ENCODE data around the gene TUBGCP6.

Gene TUBGCP6, protein sequence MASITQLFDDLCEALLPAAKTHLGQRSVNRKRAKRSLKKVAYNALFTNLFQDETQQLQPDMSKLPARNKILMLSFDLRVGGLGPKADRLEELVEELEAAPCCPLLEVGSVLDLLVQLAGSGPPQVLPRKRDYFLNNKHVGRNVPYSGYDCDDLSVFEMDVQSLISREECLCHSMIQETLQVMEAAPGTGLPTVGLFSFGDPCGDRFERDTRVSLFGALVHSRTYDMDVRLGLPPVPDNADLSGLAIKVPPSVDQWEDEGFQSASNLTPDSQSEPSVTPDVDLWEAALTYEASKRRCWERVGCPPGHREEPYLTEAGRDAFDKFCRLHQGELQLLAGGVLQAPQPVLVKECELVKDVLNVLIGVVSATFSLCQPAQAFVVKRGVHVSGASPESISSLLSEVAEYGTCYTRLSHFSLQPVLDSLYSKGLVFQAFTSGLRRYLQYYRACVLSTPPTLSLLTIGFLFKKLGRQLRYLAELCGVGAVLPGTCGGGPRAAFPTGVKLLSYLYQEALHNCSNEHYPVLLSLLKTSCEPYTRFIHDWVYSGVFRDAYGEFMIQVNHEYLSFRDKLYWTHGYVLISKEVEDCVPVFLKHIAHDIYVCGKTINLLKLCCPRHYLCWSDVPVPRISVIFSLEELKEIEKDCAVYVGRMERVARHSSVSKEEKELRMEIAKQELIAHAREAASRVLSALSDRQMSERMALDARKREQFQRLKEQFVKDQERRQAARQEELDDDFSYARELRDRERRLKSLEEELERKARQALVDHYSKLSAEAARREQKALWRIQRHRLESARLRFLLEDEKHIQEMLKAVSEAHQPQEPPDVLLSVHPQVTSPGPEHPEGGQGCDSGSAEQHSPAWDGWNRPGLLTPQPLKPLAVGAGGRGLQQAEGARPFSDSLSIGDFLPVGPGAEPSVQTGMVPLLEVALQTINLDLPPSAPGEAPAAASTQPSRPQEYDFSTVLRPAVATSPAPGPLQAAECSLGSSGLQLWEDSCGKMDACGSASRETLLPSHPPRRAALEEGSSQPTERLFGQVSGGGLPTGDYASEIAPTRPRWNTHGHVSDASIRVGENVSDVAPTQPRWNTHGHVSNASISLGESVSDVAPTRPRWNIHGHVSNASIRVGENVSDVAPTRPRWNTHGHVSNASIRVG (N-terminal part only)

DNA sequence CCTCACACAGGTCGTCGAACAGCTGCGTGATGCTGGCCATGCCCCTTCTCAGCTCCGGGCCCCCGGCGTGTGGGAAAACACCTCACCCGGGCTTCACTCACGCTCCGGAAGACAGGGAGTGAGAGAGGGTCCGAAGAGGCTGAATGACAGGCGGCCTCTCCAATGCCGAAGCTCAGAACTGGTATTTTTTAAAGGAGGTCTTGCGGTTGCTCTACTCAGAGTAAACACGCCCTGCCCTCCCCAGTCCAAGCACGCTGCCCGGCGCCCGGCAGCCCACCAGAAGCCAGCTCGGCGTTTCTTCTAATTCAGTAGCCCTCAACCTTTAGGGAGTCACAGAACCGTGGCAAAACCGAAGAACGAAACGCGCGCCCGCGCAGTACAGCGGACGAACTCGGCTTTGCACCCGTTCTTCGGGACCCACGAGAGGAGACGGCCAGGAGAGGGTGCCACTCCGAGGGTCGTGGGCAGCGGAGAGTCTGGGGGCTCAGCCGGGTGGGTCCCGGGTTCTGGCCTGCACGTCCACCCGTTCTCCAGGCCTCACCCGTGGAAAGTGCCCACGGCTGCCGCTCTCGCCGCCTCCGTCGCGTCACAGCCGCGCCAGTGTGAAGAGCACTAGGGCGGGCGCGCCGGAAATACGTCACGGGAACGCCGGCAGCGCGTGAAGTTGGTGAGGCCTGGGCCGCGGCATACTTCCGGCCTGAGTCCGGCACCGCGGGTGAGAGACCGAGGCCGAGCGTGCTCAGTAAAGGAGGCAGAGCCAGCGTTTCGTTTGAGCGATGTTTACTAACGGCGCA lies at the start of gene TUBGCP6:
TSS of gene TUBGCP6 (minus strand) at position 604 of the 794 bp plus-strand sequence. CDS start at position 40, 564 bp downstream.
- peak; percentile 92 to 93 for DNase-seq

DNA sequence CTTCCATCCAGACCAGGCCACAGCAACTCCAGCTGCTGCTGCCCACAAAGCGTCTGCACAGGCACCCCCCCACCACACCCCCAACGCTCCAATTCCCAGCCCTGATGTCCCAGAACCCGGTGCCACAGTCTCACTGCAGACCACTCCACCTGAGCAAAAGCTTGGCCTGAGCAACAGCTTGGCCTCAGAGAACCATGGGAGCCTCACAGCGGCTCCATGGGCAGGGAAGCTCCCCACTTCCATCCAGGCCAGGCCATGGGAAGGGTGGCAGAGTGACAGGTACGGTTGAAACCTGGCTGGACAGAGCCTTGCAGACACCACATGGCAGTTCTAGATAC lies 49.5 kb upstream of the TUBGCP6 start:
- no peak for DNase-seq

- no peak for DNase-seq
These were observed 48.9 kb upstream of the TUBGCP6 start for GRCh38 chr22:50293441-50294318.

GRCh38 chr22:50292643-50293440 lies 48.0 kb upstream of the TUBGCP6 start:
- no peak for DNase-seq

DNA sequence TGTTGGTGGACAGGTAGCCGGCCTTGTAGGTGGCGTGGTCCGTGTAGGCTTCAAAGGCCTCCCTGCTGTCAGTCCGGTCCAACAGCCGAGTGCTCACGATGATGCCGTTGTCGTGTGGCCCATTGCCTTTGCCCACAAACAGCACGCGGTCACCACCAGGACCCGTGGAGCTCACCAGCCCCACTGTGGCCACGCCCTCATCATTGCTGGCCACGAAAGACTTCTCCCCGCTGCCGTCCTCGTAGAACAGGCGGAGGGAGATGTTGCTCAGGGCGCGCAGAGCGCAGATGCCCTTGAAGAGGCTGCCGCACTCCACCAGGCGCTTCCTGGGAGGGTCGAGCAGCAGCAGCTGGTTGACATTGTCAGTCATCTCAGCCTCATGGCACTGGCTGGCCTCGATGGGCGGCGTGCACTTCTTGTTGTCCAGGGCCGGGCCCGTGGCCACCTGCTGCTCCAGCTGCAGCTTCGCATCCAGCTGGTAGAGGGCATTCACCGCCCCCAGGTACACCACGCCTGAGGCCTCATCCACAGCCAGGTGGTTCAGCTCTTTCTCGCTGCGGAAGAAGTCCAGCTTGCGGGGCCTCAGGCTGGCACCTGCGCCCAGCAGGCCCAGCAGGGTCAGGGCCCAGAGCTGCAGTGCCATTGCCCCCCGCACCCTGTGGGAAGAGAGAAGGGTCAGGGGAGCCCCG lies 45.3 kb upstream of the TUBGCP6 start:
- DNase-seq, result no peak

DNA sequence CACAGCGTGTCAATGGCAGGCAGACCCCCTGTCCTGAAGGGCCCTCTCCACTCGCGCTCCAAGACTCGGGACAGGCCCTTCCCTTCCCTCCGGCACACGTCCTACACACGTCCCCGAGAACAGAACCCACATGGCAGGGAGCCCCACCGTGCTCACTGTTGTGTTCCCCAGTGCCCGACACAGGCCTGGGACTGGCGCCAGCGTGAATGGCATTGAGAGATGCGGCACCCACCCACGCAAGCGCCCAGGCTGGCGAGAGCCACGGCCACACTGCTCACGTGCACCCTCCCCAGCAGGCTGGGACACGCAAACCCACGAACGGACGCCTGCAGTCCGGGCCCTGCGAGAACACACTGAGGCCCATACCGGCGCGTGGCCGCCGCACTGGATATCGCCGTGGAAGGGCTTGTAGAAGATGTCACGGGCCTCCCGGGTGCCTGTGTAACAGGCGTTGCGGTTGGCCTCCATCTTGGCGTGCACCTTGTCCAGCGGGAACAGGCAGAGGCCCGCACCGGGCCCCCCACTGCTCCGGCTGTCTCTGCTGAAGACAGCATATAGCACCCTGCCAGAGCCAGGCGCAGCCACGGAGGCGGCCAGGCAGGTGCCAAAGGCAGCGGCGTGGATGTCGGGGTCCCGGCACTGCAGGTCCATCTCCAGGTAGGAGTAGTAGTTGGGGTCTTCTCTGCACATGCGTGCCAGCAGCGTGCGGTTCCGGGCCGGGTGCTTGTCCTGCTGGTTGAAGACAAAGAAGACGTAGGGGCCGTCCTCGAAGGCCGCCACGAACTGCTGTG lies 44.5 kb upstream of the TUBGCP6 start:
- DNase-seq, result no peak

- no peak for DNase-seq
These were observed 42.9 kb upstream of the TUBGCP6 start for GRCh38 chr22:50287731-50288130.

DNA sequence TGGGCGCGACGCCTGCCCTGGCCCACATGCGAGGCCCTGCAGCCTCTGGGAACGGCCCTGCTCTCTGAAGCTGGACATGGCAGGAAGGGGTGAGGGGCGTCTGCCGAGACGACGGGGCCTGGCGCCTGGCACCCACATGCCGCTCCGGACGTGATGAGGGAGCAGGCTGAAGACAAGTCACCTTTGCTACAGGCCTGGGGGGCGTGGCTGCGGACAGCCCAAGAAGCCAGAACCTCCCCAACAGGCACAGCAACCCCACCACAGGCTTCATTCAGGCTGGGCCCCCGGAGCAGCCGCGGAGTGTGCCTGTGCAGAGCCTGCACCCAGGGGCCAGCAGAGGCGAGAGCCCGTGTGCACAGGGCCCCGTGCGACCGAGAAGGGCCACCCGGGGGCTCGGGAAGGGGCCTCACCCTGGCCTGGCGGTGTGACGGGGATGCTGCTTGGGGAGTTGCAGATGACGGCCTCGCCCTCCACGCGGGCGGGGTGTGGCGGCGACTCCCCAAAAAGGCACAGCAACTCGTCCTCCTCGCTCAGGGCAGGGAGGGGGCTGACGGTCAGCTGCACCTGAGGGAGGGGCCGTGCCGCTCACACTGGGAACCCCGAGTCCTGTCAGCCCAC lies 42.0 kb upstream of the TUBGCP6 start:
- DNase-seq, result no peak

- no peak for DNase-seq
These were observed 41.5 kb upstream of the TUBGCP6 start for GRCh38 chr22:50286275-50286674.

- DNase-seq, result no peak
These were observed 40.9 kb upstream of the TUBGCP6 start for GRCh38 chr22:50285568-50286229.

- no peak for DNase-seq
These were observed 39.7 kb upstream of the TUBGCP6 start for GRCh38 chr22:50284479-50284878.

- DNase-seq, result no peak
These were observed 39.0 kb upstream of the TUBGCP6 start for GRCh38 chr22:50283821-50284220.

GRCh38 chr22:50282361-50283155 lies 37.7 kb upstream of the TUBGCP6 start:
- no peak for DNase-seq

DNA sequence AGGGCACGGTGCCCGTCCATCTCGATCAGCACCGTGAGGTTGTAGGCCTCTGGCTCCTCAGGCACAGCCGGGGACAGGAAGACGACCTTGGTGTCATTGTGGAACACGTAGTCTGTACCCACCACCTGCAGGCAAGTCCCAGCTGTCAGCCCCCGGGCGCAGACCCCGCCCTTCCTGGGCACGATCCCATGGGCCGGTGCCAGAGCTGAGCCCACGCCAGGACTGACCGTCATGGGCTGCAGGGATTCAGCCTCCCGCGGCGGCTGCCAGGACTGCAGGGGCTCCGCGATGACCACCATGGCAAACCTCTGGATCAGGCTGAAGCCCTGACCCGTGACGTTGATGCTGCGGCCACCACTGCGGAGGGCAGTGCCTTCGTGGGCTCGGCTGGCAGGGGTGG lies 37.1 kb upstream of the TUBGCP6 start:
- DNase-seq, result no peak

GRCh38 chr22:50281384-50281760 lies 36.5 kb upstream of the TUBGCP6 start:
- DNase-seq, result no peak

DNA sequence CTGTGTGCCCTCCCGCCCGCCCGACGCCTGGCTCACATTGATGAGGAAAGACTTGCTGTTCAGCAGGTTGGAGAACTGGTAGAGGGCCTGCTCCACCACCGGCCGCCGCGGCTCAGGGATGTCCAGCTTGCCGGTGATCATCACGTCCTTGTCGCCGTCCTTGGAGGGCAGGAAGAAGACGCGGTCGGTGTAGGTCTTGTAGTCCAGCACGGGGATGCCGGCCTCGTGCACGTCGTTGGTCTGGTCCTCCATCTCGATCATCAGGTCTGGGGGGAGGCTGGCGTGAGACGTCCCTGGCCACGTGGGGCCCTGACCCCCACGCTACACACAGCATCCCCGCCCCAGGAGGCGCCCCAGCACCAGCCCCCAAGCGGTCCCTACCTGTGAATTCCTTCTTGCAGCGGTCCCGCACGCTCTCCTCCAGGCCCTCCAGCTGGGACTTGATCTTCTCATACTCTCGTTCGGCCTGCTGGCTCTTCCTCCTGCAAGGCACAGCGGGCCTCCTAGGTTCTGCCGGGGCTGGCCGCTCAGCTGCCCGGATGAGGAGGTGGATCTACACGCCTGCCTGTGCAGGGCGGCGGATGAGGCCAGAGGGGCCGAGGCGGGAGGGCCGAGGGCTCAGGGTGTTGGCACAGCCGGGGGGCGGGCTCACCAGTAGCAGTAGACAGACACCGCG lies 36.0 kb upstream of the TUBGCP6 start:
- no peak for DNase-seq
